COR-L47 (cell line): Measurements from ENCODE around the gene PPP1R37.

ENCODE experiments used
- DNase-seq: peaks from one replicate; lab custom pipeline; 2025; lab: John Stamatoyannopoulos, UW

Gene PPP1R37

DNA sequence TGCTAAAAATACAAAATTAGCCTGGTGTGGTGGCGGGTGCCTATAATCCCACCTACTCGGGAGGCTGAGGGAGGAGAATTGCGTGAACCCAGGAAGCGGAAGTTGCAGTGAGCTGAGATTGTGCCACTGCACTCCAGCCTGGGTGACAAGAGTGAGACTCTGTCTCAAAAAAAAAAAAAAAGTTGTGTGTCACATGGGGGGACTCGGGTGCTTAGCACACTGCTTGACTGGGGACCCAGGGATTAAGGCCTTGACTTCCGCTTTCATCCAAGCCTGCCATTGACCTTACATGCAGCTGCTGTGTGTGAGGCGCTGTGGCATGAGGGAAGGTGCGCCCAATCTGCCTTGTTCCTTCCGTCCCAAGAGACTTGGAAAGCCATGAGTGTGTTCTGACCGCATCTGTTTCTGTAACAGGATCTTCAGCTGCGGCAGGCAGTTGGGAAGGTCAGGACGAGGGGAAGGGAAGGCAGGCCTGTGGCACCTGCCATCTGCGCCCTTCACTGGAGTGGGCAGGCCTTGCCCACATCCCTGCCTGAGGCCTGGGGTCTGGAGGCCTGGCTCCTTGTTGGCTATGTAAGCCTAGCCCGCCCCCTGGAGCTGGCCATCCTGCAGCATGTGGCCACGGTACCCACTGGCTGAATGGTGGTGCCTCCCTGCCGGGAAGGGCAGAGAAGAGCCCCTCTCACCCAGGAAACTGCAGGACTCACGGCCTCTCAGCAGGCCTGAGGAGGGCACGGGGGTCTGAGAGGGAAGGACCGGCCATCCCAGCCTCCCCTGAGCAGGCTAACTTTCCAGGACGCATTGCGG lies 23.0 kb downstream of the PPP1R37 start:
- DNase-seq: no peak

DNA sequence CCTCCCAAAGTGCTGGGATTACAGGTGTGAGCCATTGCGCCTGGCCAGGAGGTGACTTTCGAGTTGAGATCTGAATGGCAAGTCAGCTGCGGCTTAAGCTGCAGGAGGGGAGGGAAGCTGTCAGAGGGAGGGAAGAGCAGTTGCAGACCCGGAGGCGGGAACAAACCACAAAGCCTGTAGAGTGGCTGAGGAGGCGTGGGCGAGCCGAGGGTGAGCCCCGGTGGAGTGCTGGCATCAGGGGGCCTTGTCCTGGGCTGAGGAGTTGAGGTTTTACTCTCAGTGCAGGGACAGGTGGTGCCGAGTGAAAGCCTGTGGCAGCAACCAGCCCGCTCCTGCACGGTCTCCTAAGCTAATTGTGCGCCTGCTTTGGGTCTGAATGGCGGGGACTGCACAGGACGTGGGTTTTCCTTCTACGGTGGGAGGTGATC lies 24.2 kb downstream of the PPP1R37 start:
- peak; percentile 30 for DNase-seq

DNA sequence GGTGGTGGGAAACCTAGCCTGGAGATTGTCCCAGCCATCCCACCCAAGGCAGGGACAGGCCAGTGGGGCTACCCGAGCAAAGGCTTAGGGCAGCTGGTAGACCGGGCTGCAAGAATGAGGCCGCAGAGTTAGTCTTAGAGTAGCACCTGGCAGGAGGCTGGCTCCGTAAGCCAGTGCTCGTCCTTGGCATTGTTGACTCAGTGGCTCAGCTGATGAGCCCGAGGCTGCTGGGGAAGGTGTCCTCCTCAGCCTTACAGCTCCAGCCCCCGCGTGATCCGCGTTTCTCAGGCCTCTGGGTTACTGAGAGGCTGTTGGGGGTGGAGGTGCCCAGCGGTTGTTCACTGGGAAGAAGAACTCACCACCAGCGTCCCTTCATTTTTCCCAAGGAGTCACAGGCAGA lies 24.7 kb downstream of the PPP1R37 start:
- DNase-seq: no peak

DNA sequence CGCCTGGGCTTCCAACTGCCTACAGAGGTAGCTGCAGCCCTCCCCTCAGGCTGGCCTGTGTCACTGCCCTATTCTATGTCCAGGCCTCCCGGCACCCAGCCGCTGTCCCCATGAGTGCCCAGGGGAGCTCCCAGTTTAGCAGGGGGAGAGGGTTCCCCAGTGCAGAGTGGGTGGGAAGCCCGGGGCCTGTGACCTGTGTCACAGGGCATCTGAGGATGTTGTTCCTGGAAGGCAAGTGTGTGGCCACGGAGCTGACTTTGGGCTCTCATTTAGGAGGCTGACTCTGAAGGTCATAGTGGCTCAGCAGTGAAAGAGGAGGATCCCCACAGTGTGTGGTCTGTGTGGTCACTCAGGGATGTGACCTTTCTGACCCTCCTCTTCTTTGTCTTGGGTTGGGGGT lies 25.1 kb downstream of the PPP1R37 start:
- DNase-seq: no peak

DNA sequence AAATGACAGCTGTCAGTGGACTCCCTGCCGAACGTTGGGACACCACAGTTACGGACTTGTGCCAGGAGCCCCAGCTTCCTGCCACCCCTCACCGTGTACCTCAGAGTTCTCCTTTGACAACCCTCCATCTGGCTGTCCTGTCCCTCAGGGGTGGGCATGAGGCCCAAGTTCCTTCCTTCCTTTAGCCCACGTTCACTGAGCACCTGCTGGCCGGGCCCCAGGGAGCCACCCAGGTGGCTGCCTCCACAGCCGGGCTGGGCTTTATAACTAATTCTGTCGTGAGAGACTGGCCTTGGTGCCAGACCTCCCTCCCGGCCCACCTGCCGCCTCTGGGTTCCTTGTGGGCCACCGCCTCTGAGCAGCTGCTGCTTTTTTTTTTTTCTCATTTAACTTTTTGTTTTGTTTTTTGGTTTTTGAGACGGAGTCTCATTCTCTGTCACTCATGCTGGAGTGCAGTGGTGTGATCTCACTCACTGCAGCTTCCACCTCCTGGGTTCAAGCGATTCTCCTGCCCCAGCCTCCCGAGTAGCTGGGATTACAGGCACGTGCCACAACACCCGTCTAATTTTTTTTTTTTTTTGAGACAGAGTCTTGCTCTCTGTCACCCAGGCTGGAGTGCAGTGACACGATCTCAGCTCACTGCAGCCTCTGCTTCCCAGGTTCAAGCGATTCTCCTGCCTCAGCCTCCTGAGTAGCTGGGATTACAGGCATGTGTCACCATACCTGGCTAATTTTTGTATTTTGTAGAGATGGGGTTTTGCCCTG lies 25.8 kb downstream of the PPP1R37 start:
- peak; percentile 91 for DNase-seq

DNA sequence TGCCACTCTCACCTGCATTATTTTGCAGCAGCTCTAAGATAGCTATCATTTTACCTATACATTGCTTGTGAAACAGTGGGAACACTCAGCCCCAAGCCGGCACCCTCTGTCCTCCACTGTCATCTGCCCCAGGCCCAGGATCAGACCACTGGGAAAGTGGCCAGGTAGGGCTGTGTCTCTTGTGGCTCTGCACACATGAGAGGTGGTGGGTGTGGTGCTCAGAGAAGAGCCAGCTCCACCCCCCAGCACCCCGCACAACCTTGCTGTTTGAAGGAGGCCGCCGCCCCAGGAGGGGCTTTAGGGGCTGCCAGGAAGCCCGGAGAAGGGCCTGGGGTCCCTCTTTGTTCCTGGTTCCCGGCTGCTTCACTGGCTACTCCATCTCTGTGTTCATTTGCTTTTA lies 26.6 kb downstream of the PPP1R37 start:
- peak; percentile 59 for DNase-seq

DNA sequence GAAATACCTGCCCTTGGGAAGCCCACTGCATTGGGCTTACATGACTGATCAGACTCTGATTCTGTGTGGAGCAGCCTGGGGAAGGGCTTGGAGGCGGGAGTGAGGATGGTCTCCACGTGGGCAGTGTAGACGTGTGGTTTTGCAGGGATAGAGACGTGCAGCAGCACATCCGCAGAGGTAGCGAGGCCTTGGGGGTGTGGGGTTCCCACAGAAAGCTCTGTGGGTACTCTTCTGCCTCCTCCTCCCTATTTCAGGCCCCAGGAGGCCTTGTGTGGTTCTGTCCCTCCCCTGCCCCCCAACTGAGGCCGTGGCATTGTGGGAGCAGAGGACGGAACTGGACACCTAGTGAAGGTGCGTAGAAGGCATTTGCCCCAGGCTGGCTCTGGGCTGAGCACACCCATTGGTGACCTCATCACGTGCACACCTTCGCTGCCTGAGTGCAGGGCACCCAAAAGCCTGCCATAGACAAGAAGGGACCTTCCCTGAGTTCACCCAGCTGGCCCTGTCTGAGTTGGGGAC lies 28.9 kb downstream of the PPP1R37 start:
- DNase-seq: no peak

DNA sequence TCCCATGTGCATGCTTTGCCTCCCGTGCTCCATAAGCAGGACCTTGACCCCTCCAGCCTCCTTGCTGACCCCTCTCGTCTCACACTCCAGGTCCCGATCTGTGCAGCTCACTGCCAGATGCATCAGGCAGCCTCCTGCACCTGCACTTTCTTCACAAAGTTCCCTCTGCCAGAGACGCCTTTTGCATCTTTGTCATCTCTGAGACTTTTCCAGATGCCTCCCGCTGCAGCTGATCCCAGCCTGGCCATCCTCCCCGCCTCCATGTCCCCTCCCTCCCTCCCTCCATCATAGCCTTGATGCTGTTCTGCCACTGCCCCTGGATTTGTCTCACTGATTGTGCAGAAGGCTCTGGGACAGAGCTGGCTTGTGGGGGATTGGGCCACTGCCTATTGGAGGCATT lies 29.9 kb downstream of the PPP1R37 start:
- DNase-seq: no peak

DNA sequence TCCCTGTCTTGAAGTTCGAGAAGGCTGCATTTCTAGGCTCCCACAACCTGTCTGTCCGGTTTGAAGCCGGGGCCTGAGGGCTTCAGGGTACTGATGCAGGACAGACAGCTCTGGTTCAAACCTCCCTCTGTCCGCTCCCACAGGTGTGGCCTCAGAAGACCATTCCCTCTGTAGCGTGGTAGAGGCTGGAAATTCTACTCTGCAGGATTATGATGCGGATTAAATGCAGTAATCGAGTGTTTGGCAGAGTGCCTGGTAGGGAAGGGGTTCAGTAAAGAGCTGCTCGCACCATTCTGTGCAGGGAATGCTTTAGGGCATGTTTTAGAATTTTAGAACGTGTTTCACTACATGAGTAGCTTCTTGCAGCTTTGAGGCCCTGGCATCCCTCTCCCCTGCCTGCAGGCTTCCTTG lies 30.5 kb downstream of the PPP1R37 start:
- DNase-seq: no peak

DNA sequence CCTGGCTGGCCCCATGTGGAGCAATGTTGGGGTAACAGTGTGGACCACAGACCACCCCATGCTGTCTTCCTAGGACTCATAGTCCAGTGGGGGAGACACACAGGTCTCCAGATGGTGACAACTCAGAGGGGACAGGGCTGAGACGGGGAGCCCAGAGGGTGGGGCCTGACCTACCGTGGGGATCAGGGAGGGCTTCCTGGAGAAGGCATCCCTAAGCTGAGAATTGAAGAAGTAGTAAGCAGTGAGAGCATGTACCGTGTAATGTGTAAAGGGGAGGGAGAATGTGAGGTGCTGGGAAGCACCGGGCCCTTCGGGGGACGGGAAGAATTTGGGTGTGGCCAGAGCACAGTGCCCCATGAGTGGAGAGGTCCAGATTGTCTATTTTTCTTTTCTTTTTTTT lies 31.0 kb downstream of the PPP1R37 start:
- no peak for DNase-seq

DNA sequence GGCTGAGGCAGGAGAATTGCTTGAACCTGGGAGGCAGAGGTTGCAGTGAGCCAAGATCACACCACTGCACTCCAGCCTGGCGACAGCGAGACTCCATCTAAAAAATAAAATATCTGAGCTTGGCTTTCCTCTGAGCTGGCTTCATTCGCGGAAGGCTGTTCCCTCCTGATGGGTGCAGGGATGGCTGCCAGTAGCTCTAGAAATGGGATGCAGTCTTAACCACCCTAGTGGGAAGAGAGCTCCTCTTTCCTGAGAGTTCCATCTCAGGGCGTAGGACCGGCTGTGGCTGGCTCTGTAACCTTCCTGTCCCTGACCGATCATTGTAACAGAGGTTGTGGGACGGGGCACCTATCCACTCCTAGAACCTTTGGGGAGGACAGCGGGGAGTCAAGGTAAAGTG lies 32.4 kb downstream of the PPP1R37 start:
- DNase-seq: no peak

DNA sequence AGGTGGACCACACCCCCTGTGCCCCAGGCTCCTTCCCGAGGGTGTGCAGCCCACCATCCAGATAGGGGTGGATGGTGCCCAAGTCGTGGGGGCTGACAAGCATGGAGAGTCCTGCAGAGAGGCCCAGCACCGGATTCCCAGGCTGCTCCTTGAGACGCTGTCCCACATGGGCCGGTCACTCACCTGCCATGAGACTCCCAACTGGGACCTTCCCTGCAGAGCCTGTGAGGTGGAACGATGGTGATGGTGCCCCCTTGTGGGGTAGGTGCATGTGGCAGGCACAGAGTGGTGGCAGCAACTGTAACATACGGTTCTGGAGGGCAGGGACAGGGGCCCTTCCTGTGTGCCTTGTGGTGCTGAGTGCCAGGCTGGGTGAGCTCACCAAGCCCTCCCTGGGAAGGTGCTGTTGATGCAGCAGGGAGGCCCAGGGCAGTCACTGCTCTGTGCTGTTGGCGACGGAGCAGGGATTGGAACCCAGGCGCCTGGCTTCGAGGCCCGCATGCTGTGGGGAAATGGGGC lies 33.1 kb downstream of the PPP1R37 start:
- peak; percentile 48 for DNase-seq

DNA sequence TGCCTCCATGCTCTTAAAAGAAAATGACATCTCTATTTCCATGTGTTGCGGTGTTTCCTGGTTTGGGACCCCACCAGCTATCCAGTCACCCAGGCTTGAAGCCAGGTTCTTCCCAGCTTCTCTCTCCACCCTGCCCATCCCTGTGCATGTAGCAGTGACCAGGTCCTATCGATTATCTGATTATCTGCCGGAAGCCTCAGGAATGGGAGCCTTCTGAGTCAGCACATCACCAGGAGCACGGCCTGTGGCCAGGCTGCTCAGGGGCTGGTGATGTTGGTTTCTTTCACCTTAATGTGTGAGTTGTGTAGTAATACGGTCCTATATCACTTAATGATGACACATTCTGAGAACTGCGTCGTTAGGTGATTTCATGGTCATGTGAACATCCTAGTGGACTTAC lies 33.7 kb downstream of the PPP1R37 start:
- DNase-seq: no peak

DNA sequence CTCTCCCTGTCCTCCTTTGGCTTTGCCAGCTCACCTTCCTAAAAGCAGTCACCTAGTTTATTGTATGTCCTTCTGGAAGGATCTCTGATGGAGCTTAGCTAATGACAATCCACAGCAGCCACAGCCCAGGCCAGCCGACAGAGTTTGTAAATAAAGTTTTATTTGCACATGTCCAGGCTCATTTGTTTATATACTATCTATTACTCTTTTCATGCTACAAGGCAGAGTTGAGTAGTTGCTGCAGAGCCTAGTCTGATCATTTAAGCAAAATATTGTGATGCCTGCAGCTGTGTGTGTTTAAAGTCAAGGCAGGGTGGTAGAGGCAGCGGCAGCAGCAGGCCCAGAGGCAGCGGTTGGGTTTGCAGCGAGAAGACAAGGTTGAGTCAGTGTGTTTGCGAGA lies 35.2 kb downstream of the PPP1R37 start:
- no peak for DNase-seq

DNA sequence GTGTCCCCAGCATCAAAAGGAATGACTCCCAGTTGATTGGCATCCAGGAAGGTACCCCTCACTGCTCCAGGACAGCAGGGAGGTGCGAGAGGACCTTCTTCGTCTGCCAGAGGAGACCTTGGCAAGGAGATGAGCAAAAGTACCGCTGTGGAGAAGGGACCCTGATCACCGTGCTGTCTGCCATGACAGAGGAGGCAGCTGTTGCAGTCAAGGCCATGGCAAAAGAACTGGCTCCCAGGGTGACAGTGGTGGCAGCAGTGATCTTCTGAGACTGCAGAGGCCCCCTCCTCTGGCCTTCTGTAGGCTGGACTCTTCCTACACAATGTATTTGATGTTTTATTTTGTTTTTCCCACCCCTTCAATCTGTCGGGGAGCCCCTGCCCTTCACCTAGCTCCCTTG lies 35.8 kb downstream of the PPP1R37 start:
- DNase-seq: no peak

DNA sequence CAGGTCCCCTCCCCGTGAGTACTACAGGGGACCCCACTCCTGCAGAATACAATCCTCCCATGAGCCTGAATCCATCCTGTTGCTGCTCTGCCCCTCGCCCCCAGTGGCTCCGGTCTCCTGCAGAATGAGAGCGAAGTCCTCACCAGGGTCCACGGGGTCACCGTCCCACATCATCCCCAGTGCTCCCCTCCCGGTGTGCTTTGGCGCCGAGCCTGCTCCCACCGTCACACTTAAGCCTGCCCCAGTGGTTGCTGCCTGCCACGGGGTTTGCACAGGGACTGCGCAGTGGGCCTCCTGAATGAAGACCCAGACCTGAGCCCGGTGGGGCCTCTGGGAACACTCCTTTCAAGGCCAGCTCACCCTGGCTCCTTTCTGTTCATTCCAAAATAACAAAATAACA lies 37.3 kb downstream of the PPP1R37 start:
- DNase-seq: no peak

DNA sequence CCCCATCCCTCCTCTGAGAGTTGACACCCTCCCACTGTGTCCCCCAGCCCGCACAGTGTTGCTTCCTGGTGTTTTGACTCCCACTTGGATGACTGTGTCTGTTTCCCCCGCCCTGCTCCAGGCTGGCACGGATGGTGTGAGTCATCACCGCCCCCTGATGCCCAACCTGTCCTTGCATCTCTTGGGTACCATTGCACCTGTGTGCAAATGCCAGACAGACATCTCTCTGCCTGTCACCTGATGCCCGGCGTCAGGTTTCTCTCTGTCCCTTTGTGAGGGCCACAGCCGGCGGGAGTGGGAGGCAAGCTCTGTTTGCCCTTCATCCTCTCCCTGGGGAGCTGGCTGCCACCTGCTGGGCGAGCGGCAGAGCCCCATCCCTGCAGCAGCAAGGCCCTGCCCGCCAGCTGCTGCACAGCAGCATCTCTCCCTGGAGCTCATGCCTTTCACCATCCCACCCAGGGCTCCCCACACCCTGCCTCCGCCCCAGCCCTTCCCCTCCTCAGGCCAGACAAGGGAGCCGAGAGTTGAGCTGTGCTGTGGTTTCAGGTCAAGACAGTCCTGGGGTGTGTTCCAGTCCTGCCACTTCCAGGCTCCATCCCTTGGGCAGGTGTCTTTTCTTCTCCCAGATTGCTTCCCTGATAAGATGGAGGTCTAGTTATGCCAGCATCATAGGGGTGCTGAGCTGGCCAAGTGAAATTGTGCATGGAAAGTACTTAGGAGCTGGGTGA lies 38.1 kb downstream of the PPP1R37 start:
- DNase-seq: peak; percentile 97

DNA sequence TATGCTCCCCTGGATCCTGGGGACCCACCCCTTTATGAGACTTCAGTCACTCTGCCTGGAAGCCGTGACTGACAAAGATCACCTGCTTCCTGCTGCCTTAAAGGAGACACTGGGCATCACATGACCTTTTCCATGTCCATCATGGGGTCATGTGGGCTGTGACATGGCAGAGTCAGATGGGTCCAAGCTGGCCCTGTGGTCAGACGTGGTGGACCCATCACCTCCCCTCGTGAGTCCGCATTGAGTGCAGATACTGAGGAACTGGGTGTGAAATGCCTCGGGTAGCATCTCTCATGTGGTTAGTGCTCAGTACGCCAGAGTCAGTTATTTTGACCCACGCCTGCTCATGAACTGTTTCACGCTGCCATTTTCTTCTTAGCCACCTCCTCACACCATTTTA lies 40.7 kb downstream of the PPP1R37 start:
- no peak for DNase-seq

DNA sequence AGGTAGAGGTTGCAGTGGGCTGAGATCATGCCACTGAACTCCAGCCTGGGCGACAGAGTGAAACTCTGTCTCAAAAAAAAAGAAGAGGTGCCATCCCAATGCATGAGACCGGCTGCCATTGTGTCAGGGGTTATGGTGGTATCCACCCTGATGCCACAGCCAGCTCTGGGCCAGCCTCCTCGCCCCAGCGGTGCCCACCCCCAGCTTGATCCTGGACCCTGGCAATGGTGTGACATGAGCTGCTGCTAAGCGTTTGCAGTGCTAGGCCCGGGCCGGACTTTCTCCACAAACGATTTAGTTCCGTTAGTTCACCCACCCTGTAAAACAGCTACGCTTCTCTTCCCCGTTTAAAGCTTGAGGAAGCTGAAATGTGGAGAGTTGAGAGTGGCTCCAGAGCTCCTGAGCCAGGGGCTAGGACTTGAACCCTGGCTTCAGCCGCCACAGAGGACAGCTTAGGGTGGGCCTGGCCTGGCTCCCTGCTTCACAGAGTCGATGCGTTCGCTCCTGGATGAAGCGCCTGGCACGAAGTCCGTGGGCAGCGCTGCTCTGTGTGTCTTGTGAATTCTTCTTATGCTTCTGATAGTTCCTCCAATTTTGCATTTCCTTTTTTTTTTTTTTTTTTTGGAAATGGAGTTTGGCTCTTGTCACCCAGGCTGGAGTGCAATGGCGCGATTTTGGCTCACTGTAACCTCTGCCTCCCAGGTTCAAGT lies 42.4 kb downstream of the PPP1R37 start:
- no peak for DNase-seq

DNA sequence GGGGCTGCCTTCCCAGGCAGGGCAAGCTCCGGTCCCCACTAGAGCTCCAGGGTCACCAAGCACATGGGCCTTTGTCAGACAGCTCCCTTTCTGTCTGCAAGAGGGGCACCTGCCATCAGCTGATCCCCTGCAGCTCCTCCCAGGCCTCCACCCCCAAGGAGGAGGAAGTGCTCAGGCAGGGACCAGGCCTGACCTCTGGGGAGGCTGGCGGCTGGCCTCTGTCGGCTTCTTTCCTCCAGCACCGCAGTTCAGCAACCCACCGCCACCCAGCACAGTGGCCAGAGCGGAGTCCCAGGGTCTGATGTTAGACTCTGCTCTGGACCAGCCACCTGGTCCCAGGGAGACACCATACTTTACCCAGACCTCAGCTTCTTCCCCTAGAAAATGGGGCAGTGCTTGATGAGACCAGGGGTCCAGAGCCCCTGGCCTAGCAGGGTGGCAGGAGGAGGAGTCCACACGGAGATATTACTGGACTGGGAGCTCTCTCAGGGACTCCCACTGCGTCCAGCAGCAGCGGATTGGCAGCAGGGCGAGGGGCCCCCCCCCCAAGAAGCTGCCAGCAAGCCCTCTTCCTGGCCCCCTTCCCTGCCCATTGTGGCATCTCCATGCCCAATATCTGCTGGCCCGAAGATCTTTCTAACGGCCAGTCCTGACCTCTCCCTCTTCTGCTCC lies 43.7 kb downstream of the PPP1R37 start:
- DNase-seq: no peak

DNA sequence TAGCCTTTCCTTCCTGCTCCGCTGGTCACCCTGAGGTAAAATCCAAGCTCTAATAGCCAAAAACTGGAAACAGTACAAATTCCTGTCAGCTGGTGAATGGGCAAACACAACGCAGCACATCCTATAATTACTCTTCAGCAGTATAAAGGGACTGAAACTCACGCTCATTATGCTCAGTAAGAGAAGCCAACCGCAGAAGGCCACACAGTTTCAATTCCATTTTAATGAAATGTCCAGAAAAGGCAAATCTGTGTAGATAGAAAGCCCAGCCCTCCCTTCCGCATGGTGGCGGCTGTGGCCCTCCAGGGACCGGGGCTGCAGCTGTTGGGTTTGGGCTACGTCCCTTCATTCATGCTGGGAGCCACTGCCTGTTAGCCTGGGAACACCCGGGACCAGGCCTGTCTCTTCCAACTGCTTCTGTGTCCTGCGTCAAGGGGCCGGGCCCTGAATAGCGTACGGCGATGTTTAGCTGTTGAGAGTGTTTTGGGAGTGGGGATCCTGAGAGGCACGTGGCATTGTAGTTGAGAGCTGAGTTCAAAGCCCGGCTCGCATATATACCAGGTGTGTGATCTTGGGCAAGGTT lies 44.3 kb downstream of the PPP1R37 start:
- DNase-seq: peak; percentile 74
